Activated CD4-positive, alpha-beta T cell treated with anti-CD3 and anti-CD28 coated beads for 36 hours (primary cell): ENCODE data around the gene PSMG3. TPM values are rescaled to one million over a fixed set of nuclear protein-coding genes. Genes with fewer than 3 reads are reported as not detected.

Experiments used
- ATAC-seq: fragments of 200-7000 bp; cut with Tn5 transposase; one replicate; pipeline ENCODE4 v1.10.0; 2021; ENCODE audit warnings: mild to moderate bottlenecking, moderate library complexity
- CTCF ChIA-PET: fragments of 350-600 bp; sonication (Branson Sonifier 250); formaldehyde crosslinking; loops from one replicate; lab custom pipeline; 2021; ENCODE audit warnings: antibody characterized with exemption; lab: Charles Lee
- POLR2A ChIA-PET: fragments of 350-600 bp; sonication (Branson Sonifier 250); formaldehyde crosslinking; loops from one replicate; lab custom pipeline; 2021; ENCODE audit warnings: antibody characterized with exemption, inconsistent platforms; lab: Charles Lee
- DNase-seq: peaks from one replicate; pipeline ENCODE4 v3.0.0-alpha.2; 2020
- H3K27ac Mint-ChIP-seq: one replicate; pipeline ENCODE4 v1.8.0; 2021; ENCODE audit warnings: mixed read lengths
- H3K27me3 Mint-ChIP-seq: one replicate; pipeline ENCODE4 v1.8.0; 2021; ENCODE audit warnings: mixed read lengths
- H3K36me3 Mint-ChIP-seq: one replicate; pipeline ENCODE4 v1.8.0; 2021; ENCODE audit warnings: low read depth, mixed read lengths
- H3K4me1 Mint-ChIP-seq: one replicate; pipeline ENCODE4 v1.8.0; 2021; ENCODE audit warnings: mixed read lengths
- H3K4me3 Mint-ChIP-seq: one replicate; pipeline ENCODE4 v1.8.0; 2021; ENCODE audit warnings: mild to moderate bottlenecking, moderate library complexity, mixed read lengths
- H3K9me3 Mint-ChIP-seq: one replicate; pipeline ENCODE4 v1.8.0; 2021; ENCODE audit warnings: low read depth, mixed read lengths
- intact Hi-C, 2 experiments: fragments of 100-400 bp; cut with DNase I in 1 of 2; cut with micrococcal nuclease in 1 of 2; formaldehyde crosslinking; loops; one replicate each; pipeline versions ENCODE4 v1.14.2 to v1.15.1; 2022 to 2024; cut with DNase I, micrococcal nuclease
- total RNA-seq, 2 experiments: library from RNA; stranded (reverse); gene quantifications; one replicate each; pipeline ENCODE4 v1.2.3, GENCODE V29; 2021

Gene PSMG3
- total RNA-seq, 2 experiments from 2014 or later, result 21.4 to 33.0 TPM

DNA sequence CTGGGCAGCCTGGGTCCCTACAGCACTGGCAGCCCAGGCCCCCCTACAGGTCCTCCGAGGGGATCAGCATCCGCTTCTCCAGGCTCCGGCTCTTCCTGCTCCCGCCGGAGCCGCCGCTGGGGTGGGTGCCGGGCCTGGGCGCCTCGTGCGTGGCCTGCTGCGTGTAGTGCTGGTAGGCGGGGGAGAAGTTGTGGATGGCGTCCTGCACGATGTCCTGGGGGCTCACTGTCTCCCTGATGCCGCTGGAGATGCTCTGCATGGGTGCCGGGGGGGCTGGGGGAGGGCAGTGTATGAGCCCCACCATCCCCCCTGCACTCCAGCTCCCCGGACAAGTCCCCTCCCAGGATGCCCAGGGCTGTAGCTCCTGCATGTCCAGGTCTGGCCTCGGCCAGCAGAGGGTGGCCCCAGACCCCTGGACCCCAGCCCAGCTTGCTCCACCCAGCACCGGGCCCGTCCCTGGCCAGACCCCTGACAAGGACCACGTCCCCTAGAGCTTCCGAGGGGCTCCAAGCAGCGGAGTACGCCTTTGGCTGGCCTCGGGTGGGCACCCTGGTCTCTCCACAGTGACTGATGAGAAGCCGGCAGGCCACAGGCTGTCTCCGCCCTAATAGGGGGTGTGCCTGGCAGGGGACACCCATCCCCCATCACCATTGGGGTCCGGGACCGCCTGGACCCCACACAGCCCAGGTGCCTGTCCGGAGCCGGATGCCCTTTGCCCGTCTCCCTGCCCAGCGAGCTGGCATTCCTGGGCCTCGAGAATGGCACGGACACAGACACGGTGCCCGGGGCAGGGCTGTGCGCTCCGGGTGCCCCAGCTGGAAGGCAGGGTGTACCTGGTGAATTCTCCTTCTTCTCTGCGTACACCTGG lies 22.7 kb downstream of the PSMG3 start:
- Mint-ChIP-seq H3K4me3 (no peak overlapping the region), H3K4me1 (no peaks in the 10 kb centered on the region), H3K27me3 (no peaks in the 10 kb centered on the region), H3K9me3 (no peaks in the 10 kb centered on the region), H3K36me3 (peaks cover 3% of the 10 kb centered on the region), H3K27ac (no peak overlapping the region)
- DNase-seq (no peak), ATAC-seq (no peak)
- intact Hi-C loops, result no loop called here
- ChIA-PET CTCF (interaction anchor here (0.6 kb wide), 1 partner anchor 12 kb away, joined by 3 read pairs; no protein-coding TSS in a partner anchor), POLR2A (no interaction called here)

DNA sequence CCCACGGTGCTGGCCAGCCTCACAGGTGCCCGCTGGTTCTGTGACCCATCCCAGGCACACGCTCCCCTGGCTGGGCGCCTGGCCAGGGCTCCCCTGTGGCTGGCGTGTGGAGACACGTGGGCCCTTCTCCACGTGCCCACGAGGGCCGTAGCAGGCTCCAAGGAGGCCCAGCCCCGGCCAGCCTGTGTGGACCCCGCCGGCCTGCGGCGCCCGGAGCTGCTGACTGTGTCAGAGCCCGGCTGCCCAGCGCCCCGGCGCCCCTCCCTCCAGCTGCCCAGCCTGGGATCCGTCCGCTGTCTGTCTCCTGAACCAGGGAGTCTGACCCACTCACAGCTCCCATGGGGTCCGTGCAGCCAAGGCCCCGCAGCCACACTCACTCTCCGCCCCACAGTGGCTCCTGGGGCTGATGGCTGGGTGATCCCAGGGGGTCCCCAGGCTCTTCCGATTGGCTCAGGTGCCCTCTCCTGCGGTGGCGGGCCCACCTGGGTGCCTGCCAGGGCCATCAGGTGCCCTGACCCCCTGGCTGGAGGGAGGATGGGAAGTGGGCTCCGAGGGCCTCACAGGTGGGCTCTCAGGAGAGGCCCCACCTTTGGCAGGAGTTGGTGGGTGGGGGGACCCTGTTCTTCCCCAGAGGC lies 23.4 kb downstream of the PSMG3 start:
- no peaks in the 10 kb centered on the region for H3K27me3 Mint-ChIP-seq
- POLR2A ChIA-PET, result no interaction called here
- no peak overlapping the region for H3K4me3 Mint-ChIP-seq
- CTCF ChIA-PET, result no interaction called here
- no peak for DNase-seq
- H3K9me3 Mint-ChIP-seq, result no peaks in the 10 kb centered on the region
- no peaks in the 10 kb centered on the region for H3K4me1 Mint-ChIP-seq
- intact Hi-C loops, result no loop called here
- no peak for ATAC-seq
- peaks cover 4% of the 10 kb centered on the region for H3K36me3 Mint-ChIP-seq
- no peak overlapping the region for H3K27ac Mint-ChIP-seq

GRCh38 chr7:1545417-1546246 lies 24.2 kb downstream of the PSMG3 start:
- Mint-ChIP-seq H3K4me1 (no peaks in the 10 kb centered on the region), H3K9me3 (no peaks in the 10 kb centered on the region), H3K27me3 (no peaks in the 10 kb centered on the region), H3K4me3 (no peak overlapping the region), H3K27ac (no peak overlapping the region), H3K36me3 (peaks cover 4% of the 10 kb centered on the region)
- ChIA-PET POLR2A (no interaction called here), CTCF (no interaction called here)
- ATAC-seq, result no peak
- intact Hi-C loops, result no loop called here
- DNase-seq, result no peak

DNA sequence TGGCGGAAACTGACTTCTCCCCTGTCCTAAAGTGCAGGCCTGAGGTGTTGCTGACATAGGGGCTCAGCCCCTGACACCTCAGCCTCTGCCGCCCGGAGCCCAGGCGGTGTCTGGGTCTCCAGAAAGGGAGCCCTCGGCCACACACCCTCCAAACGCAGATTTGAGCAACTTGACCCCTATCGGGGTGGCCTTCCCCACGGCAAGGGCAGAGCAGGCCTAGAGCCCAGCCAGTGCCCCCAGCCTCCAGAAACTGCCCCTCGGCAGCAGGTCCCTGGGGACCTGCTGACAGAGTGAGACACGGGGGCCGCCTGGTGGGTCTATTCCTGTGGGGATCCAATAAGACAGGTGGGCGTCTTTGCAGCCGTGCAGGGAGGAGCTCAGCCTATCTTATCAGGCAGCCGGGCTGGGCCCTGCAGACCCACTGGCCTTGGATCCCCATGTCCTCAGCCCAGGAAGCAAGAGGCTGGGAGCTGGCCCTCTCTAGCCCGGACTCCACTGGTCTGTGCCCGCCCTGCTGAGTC lies 24.9 kb downstream of the PSMG3 start:
- Mint-ChIP-seq H3K9me3 (no peaks in the 10 kb centered on the region), H3K27ac (no peak overlapping the region), H3K36me3 (peaks cover 6% of the 10 kb centered on the region), H3K4me3 (no peak overlapping the region), H3K27me3 (no peaks in the 10 kb centered on the region), H3K4me1 (no peaks in the 10 kb centered on the region)
- intact Hi-C loops, result no loop called here
- ChIA-PET CTCF (no interaction called here), POLR2A (no interaction called here)
- DNase-seq, result no peak
- no peak for ATAC-seq

GRCh38 chr7:1544178-1544895 lies 25.5 kb downstream of the PSMG3 start:
- POLR2A ChIA-PET, result no interaction called here

DNA sequence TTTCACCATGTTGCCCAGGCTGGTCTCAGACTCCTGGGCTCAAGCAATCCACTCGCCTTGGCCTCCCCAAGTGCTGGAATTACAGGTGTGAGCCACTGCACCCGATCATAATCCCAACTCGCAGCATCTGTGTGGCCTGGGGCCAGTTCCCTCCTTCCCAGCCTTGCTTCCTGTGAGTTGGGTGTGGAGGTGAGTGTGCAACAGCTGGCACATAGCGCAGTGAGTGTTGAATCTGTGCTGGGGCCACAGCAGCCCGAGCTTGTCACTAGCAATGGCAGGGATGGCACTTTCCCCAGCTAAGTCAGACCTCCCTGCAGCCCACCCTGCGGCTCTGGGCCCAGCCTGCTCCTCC lies 26.0 kb downstream of the PSMG3 start:
- CTCF ChIA-PET, result no interaction called here
- intact Hi-C loops, result no loop called here
- ATAC-seq, result no peak
- POLR2A ChIA-PET, result interaction anchor here (0.6 kb wide), 1 partner anchor 10 kb away, joined by 5 read pairs; no protein-coding TSS in a partner anchor
- Mint-ChIP-seq H3K4me3 (no peak overlapping the region), H3K27me3 (no peaks in the 10 kb centered on the region), H3K9me3 (no peaks in the 10 kb centered on the region), H3K4me1 (no peaks in the 10 kb centered on the region), H3K36me3 (peaks cover 7% of the 10 kb centered on the region), H3K27ac (no peak overlapping the region)
- DNase-seq, result no peak

More at GRCh38 chr7:1544178-1544895, 25.5 kb downstream of the PSMG3 start:
- Mint-ChIP-seq H3K27ac (no peak overlapping the region), H3K9me3 (no peaks in the 10 kb centered on the region), H3K27me3 (no peaks in the 10 kb centered on the region), H3K36me3 (peaks cover 6% of the 10 kb centered on the region), H3K4me3 (no peak overlapping the region), H3K4me1 (no peaks in the 10 kb centered on the region)
- no peak for ATAC-seq
- DNase-seq, result no peak
- intact Hi-C loops, result no loop called here
- CTCF ChIA-PET, result no interaction called here

- POLR2A ChIA-PET, result interaction anchor here (0.6 kb wide), 1 partner anchor 9 kb away, joined by 5 read pairs; no protein-coding TSS in a partner anchor
- intact Hi-C loops, result no loop called here
- H3K27ac Mint-ChIP-seq, result no peak overlapping the region
- H3K27me3 Mint-ChIP-seq, result no peaks in the 10 kb centered on the region
- no peaks in the 10 kb centered on the region for H3K9me3 Mint-ChIP-seq
- no peak for ATAC-seq
- H3K4me3 Mint-ChIP-seq, result no peak overlapping the region
- DNase-seq, result no peak
- CTCF ChIA-PET, result no interaction called here
- no peaks in the 10 kb centered on the region for H3K4me1 Mint-ChIP-seq
- H3K36me3 Mint-ChIP-seq, result peaks cover 8% of the 10 kb centered on the region
Observed at GRCh38 chr7:1542841-1543747, 26.7 kb downstream of the PSMG3 start.

DNA sequence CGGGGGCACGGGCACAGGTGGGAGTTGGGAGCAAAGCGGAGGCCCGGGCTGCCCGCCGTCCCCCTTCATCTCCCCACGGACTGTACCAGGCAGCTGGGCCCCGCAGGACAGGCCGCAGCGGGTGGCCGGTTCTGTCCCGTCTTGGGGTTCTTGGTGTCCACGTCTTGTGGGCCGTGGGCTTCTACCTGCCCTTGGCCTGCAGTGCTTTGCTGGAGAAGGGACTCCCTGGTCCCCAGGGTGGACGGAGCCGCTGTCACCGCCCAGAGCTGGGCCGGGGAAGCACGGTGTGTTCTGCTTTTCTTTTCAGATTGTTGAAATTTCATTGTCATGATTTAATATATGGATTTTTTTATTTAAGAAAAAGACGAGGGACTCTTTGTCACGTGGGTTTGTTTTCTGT lies 27.5 kb downstream of the PSMG3 start:
- no peak overlapping the region for H3K4me3 Mint-ChIP-seq
- DNase-seq (no peak), ATAC-seq (no peak)
- H3K27me3 Mint-ChIP-seq, result no peaks in the 10 kb centered on the region
- intact Hi-C loops, result no loop called here
- no peak overlapping the region for H3K27ac Mint-ChIP-seq
- ChIA-PET POLR2A (no interaction called here), CTCF (no interaction called here)
- no peaks in the 10 kb centered on the region for H3K9me3 Mint-ChIP-seq
- peaks cover 10% of the 10 kb centered on the region for H3K36me3 Mint-ChIP-seq
- H3K4me1 Mint-ChIP-seq, result peaks cover 2% of the 10 kb centered on the region

DNA sequence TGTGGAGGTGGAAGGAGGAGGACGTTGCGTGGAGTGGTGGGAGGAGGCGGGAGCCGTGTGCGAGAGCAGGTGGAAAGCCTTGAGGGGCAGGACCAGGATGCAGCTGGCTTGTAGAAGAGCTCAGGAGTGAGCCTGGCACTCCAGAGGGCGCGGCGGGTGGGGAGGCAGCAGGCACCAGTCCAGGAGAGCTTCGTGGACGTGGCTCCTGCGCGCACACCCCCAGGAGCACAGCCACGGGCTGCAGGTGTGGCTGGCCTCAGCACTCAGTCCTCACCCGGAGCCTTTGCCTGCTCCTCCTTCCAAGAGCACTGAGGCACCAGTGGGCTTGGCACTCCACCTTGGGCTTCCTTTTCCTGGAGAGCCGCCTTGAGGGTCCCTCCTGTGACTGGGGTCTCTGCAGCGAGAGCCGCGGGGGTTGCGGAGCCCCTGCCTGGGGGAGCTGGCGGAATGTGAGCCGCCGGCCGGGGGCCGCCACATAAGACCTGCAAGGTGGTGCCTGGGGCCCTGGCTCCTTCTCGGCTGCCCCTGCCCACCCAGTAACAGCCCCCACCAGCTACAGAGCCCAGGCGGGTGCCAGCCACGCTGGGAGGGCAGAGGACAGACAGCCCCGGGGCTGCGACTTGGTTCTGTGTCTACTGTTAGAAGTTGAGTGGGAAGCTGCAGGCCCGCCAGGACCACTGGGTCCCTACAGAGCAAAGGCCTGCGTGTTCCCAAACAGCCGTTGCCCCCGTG lies 28.2 kb downstream of the PSMG3 start:
- Mint-ChIP-seq H3K9me3 (no peaks in the 10 kb centered on the region), H3K27ac (no peak overlapping the region), H3K4me1 (peaks cover 2% of the 10 kb centered on the region), H3K36me3 (peaks cover 10% of the 10 kb centered on the region), H3K4me3 (no peak overlapping the region), H3K27me3 (no peaks in the 10 kb centered on the region)
- CTCF ChIA-PET, result no interaction called here
- POLR2A ChIA-PET, result interaction anchor here (0.7 kb wide), 1 partner anchor 398 kb away, joined by 4 read pairs; no protein-coding TSS in a partner anchor
- ATAC-seq (no peak), DNase-seq (no peak)
- intact Hi-C loops, result no loop called here
